ENCODE data around the gene TMEM121.

Gene TMEM121

DNA sequence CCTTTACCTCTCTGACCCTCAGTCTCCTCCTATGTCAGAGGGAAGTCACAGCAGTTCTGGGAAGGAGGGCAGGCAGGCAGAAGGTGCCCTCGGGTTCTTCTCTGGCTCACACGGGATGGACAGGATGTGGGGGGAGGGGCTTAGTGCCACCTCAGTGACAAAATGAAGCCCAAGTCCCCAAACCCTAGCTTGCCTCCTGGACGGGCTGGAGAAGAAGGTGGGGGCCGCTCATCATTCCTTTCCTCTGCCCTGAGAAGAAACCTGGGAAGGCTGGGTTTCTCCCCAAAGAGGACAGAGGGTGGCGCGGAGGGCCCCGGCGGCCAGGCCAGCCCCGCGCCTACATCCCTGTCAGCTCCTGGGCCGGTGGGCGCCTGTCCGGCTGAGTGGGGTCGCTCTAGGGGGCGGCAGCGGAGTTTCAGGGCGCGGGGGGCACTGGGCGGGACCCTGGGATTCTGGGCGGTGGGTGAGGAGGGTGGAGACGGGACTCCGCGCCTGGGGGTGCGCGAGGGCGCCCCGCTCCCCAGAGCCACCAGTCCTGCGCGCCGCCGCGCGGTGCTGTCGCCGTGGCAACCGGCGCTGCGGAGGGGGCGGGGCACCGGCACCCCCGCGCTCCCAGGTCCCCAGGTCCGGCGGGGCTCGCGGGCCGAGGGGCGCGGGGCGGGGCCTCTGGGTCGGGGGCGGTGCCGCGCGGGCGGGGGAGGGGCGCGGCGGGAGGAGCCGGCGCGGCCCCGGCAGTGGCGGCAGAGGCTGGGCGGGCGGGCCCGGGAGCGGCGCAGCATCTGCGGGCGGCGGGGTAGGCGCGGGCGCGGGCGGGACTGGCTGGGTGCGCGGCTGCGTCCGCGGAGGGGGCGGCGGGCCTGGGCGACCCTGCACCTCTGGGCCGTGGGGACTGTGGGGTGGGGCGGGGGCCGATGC lies at the start of gene TMEM121:
TSS of gene TMEM121 (plus strand) at position 723 of the 915 bp plus-strand sequence. CDS start 2,252 bp downstream, outside the sequence.
- DNase-seq: peak in 1 of 2 experiments; percentile 51

DNA sequence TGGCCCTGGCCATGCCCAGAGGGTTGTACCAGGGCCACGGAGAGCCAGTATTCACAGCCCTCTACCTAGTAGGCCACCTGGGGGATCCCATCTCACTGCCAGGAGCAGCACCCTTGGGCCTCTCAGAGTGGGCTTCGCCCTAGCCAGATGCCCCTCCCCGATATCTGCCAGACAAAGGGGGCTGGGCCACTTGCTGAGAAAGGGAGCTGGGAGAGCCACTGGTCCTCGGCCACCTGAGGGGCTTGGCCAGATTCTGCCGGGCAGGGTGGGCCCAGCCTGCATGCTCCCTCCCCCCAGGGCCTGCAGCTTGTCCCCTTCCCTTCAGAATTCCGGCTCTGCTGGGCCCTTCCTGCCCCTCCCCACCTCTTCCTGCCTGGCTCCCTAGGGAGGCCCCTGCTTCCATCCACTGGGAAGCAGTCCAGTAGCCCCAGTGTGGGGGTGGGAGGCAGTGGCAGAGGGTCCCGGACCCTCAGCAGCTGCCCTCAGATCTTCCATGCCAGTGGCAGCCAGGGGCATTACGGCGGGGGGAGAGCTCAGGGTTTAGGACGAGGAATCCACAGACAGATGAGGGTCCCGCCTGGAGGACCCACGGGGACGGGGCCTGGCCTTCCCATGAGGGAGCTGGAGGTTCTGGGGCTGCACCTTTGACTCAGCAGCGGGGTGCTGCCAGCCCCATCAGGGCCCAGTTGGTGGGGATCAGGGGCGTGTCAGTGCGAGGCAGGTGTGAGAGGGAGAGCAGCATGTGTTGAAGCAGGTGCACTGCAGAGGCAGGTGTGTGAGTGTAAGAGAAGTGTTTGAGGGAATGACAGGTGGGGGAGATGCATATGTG lies 49.3 kb upstream of the TMEM121 start:
- DNase-seq: no peak

GRCh38 chr14:105477660-105478397 lies 48.6 kb upstream of the TMEM121 start:
- no peak for DNase-seq

DNA sequence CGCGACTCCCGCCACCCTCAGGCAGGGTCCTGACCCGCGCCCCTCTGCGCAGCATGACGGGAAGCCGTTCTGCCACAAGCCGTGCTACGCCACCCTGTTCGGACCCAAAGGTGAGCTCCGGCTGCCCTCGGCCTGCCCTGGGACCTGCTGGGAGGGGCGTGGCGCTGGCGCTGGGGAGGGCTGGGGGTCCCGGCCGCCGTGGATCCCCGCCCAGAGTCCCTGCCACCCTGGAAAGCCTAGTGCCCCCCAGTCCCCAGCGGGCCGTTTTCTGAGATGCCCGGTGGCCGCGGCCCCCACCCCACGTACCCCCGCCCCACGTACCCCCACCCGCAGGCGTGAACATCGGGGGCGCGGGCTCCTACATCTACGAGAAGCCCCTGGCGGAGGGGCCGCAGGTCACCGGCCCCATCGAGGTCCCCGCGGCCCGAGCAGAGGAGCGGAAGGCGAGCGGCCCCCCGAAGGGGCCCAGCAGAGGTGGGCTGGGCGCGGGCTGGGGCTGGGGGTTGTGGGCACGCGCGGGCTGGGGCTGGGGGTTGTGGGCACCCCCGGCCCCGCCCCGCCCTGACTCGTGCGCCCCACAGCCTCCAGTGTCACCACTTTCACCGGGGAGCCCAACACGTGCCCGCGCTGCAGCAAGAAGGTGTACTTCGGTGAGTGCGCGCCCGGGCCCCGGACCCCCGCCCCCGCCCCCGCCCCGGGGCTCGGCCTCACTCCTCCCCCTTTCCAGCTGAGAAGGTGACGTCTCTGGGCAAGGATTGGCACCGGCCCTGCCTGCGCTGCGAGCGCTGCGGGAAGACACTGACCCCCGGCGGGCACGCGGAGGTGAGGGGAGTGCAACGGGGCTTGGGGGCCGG lies 47.8 kb upstream of the TMEM121 start:
- DNase-seq: no peak

- DNase-seq: no peak
Observed at GRCh38 chr14:105479431-105480158, 46.8 kb upstream of the TMEM121 start.

GRCh38 chr14:105480199-105480746 lies 46.1 kb upstream of the TMEM121 start:
- no peak for DNase-seq

DNA sequence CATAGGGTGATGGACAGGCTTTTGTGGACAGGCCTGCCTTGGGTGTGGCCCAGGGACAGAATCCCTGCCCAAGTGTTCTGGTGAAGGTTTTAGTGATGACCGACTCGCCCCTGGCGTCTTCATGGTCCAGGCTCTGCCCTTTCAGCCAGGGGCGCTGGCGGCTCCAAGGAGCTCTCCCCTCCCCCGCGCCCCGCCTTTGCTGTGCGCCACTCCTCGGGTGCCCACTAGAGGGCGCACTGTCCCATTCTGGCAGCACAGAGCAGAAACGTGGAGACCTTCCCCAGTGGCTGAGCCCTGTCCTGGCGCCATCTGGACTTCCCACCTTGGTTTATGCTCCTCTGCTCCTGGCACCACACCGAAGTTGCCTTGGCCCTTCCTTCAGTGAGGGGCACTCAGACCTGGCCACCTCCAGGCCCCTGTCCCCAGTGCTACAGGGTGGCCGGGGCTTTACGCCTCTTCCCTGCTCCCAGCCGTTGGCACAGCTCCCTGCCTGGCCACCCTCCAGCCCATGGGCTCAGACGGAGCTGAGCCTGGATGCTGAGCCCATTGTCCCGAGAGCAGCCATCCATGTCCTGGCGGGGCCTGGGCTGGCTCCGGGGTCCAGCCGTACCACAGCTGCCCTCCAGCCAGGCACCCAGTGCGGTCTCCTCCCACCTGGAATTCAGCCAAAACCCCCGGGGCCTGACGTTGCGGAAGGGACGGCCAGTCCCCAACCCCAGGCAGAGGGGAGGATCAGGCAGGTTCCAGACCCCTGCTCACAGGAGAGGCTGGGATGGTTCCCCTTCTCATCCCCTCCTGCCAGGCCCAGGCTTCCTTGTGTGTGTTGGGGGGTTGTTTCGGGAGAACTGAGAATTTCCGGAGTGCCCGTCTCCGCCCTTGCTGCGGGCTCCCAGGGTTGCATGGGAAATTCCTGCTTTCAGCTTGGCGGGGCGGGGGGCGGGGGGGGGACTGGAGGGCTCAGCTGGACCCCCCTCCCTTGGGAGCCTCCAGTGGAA lies 45.3 kb upstream of the TMEM121 start:
- peak; percentile 85 to 88 for DNase-seq

DNA sequence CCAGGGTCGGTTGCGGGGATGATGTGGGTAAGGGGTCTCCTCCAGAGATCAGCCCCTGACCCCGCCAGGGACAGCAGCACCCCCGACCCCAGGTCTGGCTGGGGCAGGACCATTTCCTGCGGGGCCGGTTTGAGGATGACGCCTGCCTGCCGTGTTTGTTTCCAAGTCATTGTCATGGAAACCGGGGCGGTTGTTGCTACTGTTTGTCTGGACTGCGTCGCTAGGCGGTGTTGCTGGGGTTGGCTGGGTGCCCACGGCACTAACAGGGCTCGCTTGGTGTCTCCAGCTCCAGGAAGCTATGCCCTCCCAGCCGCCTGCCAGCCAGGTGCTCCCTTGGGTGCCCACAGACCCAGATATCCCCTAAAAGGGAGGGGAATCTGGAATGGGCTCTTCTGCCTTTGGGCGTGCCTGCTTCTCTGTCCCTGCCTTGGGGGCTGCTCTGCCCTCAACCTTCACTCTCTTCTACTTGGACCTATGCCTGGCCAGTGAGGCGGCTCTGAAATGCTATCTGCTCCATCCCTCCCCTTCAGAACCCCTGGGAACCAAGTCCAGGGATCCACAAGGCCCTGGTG lies 44.4 kb upstream of the TMEM121 start:
- peak; percentile 93 to 95 for DNase-seq

DNA sequence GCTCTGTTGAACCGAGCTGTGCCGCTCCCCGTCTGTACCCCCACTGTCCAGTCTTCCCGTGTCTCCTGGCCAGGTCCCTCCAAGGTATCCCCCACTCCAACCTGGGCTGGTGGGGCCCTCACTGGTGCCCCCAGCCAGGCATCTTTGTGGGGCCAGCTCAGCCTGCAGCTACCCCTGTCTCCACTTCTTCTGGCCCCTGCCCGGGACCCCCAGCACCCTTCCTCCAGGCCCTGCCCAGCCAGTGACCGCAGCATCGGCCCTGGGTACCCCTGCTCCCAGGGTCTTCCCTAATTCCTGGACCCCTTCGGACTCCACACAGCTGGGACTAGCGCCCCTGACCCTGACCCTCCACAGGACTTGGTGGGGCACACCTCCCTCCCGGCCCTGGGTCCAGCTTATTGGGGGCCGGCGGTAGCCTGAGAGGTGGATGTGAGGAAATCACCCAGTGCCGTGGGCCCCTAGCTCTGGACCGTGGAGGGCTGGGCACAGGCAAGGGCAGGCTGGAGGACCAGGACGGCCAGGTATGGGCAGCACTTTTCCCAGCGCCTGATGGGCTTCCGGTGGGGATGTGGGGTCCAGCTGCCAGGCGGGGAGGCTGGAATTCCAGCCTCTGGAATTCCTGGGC lies 43.8 kb upstream of the TMEM121 start:
- DNase-seq: no peak

- no peak for DNase-seq
Observed at GRCh38 chr14:105483300-105484068, 42.9 kb upstream of the TMEM121 start.

GRCh38 chr14:105484069-105484996 lies 42.0 kb upstream of the TMEM121 start:
- peak in 1 of 2 experiments; percentile 24 for DNase-seq

GRCh38 chr14:105484997-105485393 lies 41.4 kb upstream of the TMEM121 start:
- no peak for DNase-seq

GRCh38 chr14:105485739-105486162 lies 40.6 kb upstream of the TMEM121 start:
- DNase-seq: peak in 1 of 2 experiments; percentile 22

- no peak for DNase-seq
Observed at GRCh38 chr14:105486163-105486973, 40.0 kb upstream of the TMEM121 start, which contains the start of gene CRIP1. Gene CRIP1, plus strand, starts transcription at chr14:105486886. Its CDS starts 374 bp downstream, at chr14:105487260.

DNA sequence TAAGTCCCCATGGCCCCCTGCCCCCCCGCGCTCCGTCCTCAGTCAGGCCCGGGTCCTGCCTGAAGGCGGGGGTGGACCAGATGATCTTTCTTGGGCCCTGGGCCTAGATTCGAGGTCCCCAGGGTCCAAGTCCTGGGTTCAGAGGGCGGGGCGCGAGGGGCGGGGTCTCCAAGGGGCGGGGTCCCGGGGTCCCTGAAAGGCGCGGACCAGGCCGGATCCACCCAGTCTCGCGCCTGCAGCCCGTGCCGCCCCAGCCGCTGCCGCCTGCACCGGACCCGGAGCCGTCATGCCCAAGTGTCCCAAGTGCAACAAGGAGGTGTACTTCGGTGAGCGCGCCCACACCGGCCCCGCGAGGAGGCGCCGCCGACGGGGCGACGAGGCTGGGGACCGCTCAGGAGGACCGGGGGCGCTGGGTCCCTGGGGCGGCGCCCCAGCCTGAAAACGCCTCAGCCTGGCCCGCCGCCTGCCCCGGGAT lies 39.4 kb upstream of the TMEM121 start:
- DNase-seq: no peak

Data from SW 1271 (cell line).